A673 (cell line): ENCODE data around the gene KYNU. TPM values are rescaled to one million over a fixed set of nuclear protein-coding genes. Genes with fewer than 3 reads are reported as not detected.

ENCODE experiments used
- BruUV-seq: library from RNA; stranded (reverse); fragments of 400-500 nt; replicated peaks from 2 replicates; lab custom pipeline; 2021; lab: Mats Ljungman, UMichigan
- CTCF ChIA-PET: fragments of 300-600 bp; sonication (Branson Sonifier 250); formaldehyde crosslinking; loops from one replicate; lab custom pipeline; 2022; ENCODE audit warnings: antibody characterized with exemption; lab: Charles Lee
- POLR2A ChIA-PET: fragments of 300-600 bp; sonication (Branson Sonifier 250); formaldehyde crosslinking; loops from one replicate; lab custom pipeline; 2022; ENCODE audit warnings: antibody characterized with exemption; ENCODE audit not compliant: low non-redundant PET; lab: Charles Lee
- DNase-seq: peaks from one replicate; pipeline ENCODE4 v3.0.0-alpha.2; 2015; ENCODE audit warnings: low spot score
- H3K27ac ChIP-seq: fragments of 200-600 bp; sonication (generic); 2 replicates; pipeline ENCODE4 v1.5.1; 2016; ENCODE audit warnings: mixed run types, low read depth, mild to moderate bottlenecking, mixed read lengths, antibody characterized with exemption, low read length; ENCODE audit not compliant: poor library complexity, severe bottlenecking
- H3K27me3 ChIP-seq: fragments of 200-600 bp; sonication (generic); replicated peaks from 2 replicates; pipeline ENCODE4 v1.6.1; 2017; ENCODE audit warnings: mixed run types, low read depth, mild to moderate bottlenecking, mixed read lengths, antibody characterized with exemption, low read length; ENCODE audit not compliant: insufficient read depth, poor library complexity
- H3K36me3 ChIP-seq: fragments of 200-600 bp; sonication (generic); 2 replicates; pipeline ENCODE4 v1.6.1; 2016; ENCODE audit warnings: mixed run types, mild to moderate bottlenecking, mixed read lengths, antibody characterized with exemption, low read length; ENCODE audit not compliant: insufficient read depth, poor library complexity, severe bottlenecking
- H3K4me1 ChIP-seq: fragments of 200-600 bp; sonication (generic); 2 replicates; pipeline ENCODE4 v1.6.1; 2017; ENCODE audit warnings: mixed run types, mild to moderate bottlenecking, mixed read lengths, antibody characterized with exemption, low read length; ENCODE audit not compliant: insufficient read depth, poor library complexity, severe bottlenecking
- H3K4me3 ChIP-seq: fragments of 200-600 bp; sonication (generic); 2 replicates; pipeline ENCODE4 v1.5.1; 2016; ENCODE audit warnings: low read depth, mixed run types, mild to moderate bottlenecking, mixed read lengths, low read length; ENCODE audit not compliant: poor library complexity, severe bottlenecking
- H3K9me3 ChIP-seq: fragments of 200-600 bp; sonication (generic); 2 replicates; pipeline ENCODE4 v1.6.1; 2016; ENCODE audit warnings: mixed run types, low read depth, mild to moderate bottlenecking, mixed read lengths, antibody characterized with exemption, low read length; ENCODE audit not compliant: poor library complexity, severe bottlenecking
- CTCF ChIP-seq: fragments of 300-800, 200-600 bp; sonication (generic); conservative IDR thresholded peaks from 2 replicates; pipeline ENCODE4 v1.5.1; 2017; ENCODE audit warnings: low read depth, mild to moderate bottlenecking, antibody characterized with exemption, low read length, moderate library complexity, mixed read lengths
- EZH2 ChIP-seq: fragments of 200-600 bp; sonication (generic); IDR thresholded peaks from 2 replicates; pipeline ENCODE4 v1.6.1; 2017; ENCODE audit warnings: borderline replicate concordance, low read depth, mild to moderate bottlenecking, mixed read lengths, antibody characterized with exemption, low read length; ENCODE audit not compliant: poor library complexity, severe bottlenecking
- intact Hi-C: fragments of 100-400 bp; cut with micrococcal nuclease; formaldehyde crosslinking; loops from one replicate; pipeline ENCODE4 v1.10.0; 2022; ENCODE audit not compliant: unreplicated experiment
- total RNA-seq: library from RNA; stranded (reverse); gene quantifications from 2 replicates; pipeline ENCODE4 v1.2.3, GENCODE V29; 2021

The KYNU gene
- total RNA-seq, 1 experiment from 2014 or later = 2.5 TPM

DNA sequence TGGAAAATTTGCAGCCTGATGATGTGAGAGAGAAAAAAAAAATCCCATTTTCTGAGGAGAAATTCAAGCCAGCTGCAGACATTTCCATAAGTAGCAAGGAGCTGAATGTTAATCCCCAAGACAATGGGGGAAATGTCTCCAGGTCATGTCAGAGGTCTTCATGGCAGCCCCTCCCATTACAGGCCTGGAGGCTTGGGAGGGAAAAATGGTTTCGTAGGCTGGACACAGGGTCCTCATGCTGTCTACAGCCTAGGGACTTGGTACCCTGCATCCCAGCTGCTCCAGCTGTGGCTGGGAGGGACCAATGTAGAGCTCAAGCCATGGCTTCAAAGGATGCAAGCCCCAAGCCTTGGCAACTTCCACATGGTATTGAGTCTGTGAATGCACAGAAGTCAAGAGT lies 198.2 kb downstream of the KYNU start:
- DNase-seq = no peak
- no peaks in the 10 kb centered on the region for H3K27me3 ChIP-seq
- BruUV-seq = no TSS peak
- POLR2A ChIA-PET = no interaction called here
- H3K9me3 ChIP-seq = no peaks in the 10 kb centered on the region
- H3K36me3 ChIP-seq = no peaks in the 10 kb centered on the region
- TF ChIP-seq EZH2 (no peak), CTCF (no peak)
- H3K4me3 ChIP-seq = no peak overlapping the region
- intact Hi-C loops = no loop called here
- no peak overlapping the region for H3K27ac ChIP-seq
- no peaks in the 10 kb centered on the region for H3K4me1 ChIP-seq
- CTCF ChIA-PET = no interaction called here

DNA sequence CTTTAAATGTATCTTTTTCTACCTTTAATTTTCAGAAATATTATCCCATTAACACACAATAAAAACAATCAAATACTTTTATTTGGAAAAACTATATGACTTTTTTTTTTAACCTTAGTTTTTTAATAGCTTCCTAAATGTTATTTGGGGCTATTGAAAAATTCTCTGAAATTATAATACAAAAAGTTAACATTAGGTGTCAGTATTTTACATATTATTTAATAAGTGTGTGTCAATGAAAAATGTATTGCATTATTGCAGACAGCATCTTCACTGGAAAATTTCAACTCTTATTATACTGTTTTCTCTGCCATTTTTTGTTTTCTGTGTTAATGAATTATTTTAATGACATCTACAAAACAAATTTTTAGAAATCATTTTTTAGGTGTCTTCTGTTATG lies 200.6 kb downstream of the KYNU start:
- H3K27ac ChIP-seq = no peak overlapping the region
- ChIA-PET POLR2A (no interaction called here), CTCF (interaction anchor here (0.8 kb wide), 1 partner anchor 181 kb away, joined by 4 read pairs; no protein-coding TSS in a partner anchor)
- TF ChIP-seq CTCF (no peak; the same call in 1 of the 2 replicates), EZH2 (no peak)
- no peak overlapping the region for H3K4me3 ChIP-seq
- BruUV-seq = no TSS peak
- no peaks in the 10 kb centered on the region for H3K9me3 ChIP-seq
- no peaks in the 10 kb centered on the region for H3K27me3 ChIP-seq
- intact Hi-C loops = no loop called here
- no peaks in the 10 kb centered on the region for H3K36me3 ChIP-seq
- H3K4me1 ChIP-seq = no peaks in the 10 kb centered on the region
- no peak for DNase-seq

DNA sequence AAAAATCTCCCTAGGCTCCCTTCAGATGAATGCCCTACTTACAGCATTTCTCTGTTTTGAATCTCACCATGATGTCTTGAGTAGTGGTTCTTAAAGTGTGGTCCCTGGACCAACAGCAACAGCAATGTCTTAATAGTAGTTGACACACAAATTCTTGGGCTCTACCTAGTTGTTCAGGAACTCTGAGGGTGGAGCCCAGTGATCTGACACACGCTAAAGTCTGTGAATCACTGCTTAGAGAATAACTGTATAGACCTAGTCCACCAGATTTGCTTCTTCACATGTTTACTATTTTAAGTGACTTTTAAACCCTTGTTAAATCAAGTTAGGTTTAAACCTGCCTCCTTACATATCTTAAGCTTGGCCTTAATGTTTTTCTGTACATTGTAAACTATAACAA lies 204.2 kb downstream of the KYNU start:
- Histone ChIP-seq H3K27me3 (no peaks in the 10 kb centered on the region), H3K4me3 (no peak overlapping the region), H3K9me3 (no peaks in the 10 kb centered on the region), H3K36me3 (no peaks in the 10 kb centered on the region), H3K27ac (no peak overlapping the region), H3K4me1 (peaks cover 6% of the 10 kb centered on the region)
- no peak for DNase-seq
- intact Hi-C loops = no loop called here
- ChIA-PET CTCF (no interaction called here), POLR2A (no interaction called here)
- TF ChIP-seq CTCF = no peak
- no peak for TF ChIP-seq EZH2
- BruUV-seq = no TSS peak
